Right lobe of liver (tissue), 6 donors: ENCODE data around the gene ANKRD55. TPM values are rescaled to one million over a fixed set of nuclear protein-coding genes. Genes with fewer than 3 reads are reported as not detected.
A peak's percentile ranks its signal among the peaks of the same experiment; 100 is the strongest.

Experiments used
- ATAC-seq, 4 donors: fragments of 200-7000 bp; cut with Tn5 transposase; one replicate each; pipeline ENCODE4 v1.9.1; 2020; ENCODE audit warnings: mild to moderate bottlenecking in 4 of 4, moderate library complexity in 4 of 4
- DNase-seq, 3 donors: peaks; one replicate each; pipeline ENCODE4 v3.0.0-alpha.2; 2020
- H3K27ac ChIP-seq, 3 donors: fragments of 200-600 bp; one replicate each; pipeline ENCODE4 v1.8.0; 2022
- H3K27me3 ChIP-seq, 2 donors: fragments of 200-600 bp; one replicate each; pipeline ENCODE4 v1.8.0; 2022
- H3K36me3 ChIP-seq, 4 donors: fragments of 200-600 bp; sonication (generic) in 1 of 4; one replicate each; pipeline versions ENCODE4 v1.5.1 to v1.8.0; 2017 to 2022; ENCODE audit warnings: control low read depth in 1 of 4
- H3K4me1 ChIP-seq, 4 donors: fragments of 200-600 bp; sonication (generic) in 1 of 4; one replicate each; pipeline versions ENCODE4 v1.5.1 to v1.8.0; 2017 to 2022; ENCODE audit warnings: control low read depth in 1 of 4
- H3K4me3 ChIP-seq, 3 donors: fragments of 200-600 bp; one replicate each; pipeline ENCODE4 v1.8.0; 2022
- H3K9me3 ChIP-seq, 4 donors: fragments of 200-600 bp; sonication (generic) in 1 of 4; one replicate each; pipeline versions ENCODE4 v1.5.1 to v1.8.0; 2017 to 2022; ENCODE audit warnings: control low read depth in 1 of 4
- POLR2A ChIP-seq: fragments of 450-650 bp; IDR thresholded peaks from one replicate; pipeline ENCODE4 v1.6.1; 2017; ENCODE audit warnings: antibody characterized with exemption, mild to moderate bottlenecking
- WGBS: methylation state at CpG from one replicate; pipeline ENCODE4 v1.1.6; 2018; ENCODE audit warnings: low coverage, low lambda C conversion rate; ENCODE audit not compliant: insufficient coverage; ENCODE audit errors: missing lambda C conversion rate; 5-methylcytosine and 5-hydroxymethylcytosine counted together
- intact Hi-C, 2 donors: fragments of 100-400 bp; cut with DNase I; formaldehyde crosslinking; loops; one replicate each; pipeline versions ENCODE4 v1.11.2 to v1.14.1; 2022
- total RNA-seq, 6 experiments: library from RNA; depleted of rRNA in 2 of 6; stranded (reverse); fragments of >200 nt in 2 of 6; fragmentation: NEBNext Ultra II Directional in 3 of 6; extraction: Animal tissue kit (Norgen Biotek cat#: 25700) in 3 of 6; gene quantifications; one replicate each; pipeline versions ENCODE4 v1.1.0 to v1.2.4, GENCODE V29; 2016 to 2023
- TF ChIP-seq, protein P1 (sequence below), 4 donors: fragments of 200-600 bp in 3 of 4; fragments of 450-650 bp in 1 of 4; IDR thresholded peaks; one replicate each; pipeline versions ENCODE4 v1.5.1 to v1.8.0; 2016 to 2022; ENCODE audit warnings: antibody characterized with exemption in 4 of 4, mild to moderate bottlenecking in 2 of 4
- donor health status: DM: no; HTN: yes; CAD: no.
- donor health status: DM: no; HTN: no; CAD: no.
- donor health status: DM: no; HTN: no; CAD: no.
- donor health status: DM: no; HTN: yes; CAD: no.
- donor health status: DM: no; HTN: yes; CAD: no.

Gene ANKRD55
- total RNA-seq, 6 experiments from 2014 or later: 0.68 to 2.2 (median 1.2) TPM

DNA sequence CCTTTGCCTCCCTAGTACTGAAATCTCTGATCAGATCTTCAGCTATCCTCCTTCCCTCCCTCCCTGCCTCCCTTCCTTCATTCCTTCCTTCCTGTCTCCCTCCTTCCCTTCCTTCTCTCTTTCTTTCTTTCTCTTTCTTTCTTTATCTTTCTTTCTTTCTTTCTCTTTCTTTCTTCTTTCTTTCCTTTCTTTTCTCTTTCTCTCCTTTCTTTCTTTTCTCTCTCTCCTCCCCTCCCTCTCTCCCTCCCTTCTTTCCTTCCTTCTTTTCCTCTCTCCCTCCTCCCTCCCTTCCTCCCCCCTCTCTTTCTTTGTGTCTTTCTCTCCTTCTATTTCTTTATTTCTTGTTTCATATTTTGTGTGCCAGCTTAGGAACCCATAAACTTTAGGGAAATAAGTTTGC lies 23.9 kb upstream of the ANKRD55 start:
- TF ChIP-seq POLR2A: no peak
- TF ChIP-seq, protein P1, sequence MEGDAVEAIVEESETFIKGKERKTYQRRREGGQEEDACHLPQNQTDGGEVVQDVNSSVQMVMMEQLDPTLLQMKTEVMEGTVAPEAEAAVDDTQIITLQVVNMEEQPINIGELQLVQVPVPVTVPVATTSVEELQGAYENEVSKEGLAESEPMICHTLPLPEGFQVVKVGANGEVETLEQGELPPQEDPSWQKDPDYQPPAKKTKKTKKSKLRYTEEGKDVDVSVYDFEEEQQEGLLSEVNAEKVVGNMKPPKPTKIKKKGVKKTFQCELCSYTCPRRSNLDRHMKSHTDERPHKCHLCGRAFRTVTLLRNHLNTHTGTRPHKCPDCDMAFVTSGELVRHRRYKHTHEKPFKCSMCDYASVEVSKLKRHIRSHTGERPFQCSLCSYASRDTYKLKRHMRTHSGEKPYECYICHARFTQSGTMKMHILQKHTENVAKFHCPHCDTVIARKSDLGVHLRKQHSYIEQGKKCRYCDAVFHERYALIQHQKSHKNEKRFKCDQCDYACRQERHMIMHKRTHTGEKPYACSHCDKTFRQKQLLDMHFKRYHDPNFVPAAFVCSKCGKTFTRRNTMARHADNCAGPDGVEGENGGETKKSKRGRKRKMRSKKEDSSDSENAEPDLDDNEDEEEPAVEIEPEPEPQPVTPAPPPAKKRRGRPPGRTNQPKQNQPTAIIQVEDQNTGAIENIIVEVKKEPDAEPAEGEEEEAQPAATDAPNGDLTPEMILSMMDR (IDR thresholded peaks at IDR 0.05): no peak
- DNase-seq: no peak
- no peaks in the 10 kb centered on the region for H3K9me3 ChIP-seq
- H3K36me3 ChIP-seq: no peaks in the 10 kb centered on the region
- ATAC-seq: no peak
- H3K27me3 ChIP-seq: no peaks in the 10 kb centered on the region
- H3K4me1 ChIP-seq: no peaks in the 10 kb centered on the region
- intact Hi-C loops: no loop called here
- no peak overlapping the region for H3K27ac ChIP-seq
- no peak overlapping the region for H3K4me3 ChIP-seq

DNA sequence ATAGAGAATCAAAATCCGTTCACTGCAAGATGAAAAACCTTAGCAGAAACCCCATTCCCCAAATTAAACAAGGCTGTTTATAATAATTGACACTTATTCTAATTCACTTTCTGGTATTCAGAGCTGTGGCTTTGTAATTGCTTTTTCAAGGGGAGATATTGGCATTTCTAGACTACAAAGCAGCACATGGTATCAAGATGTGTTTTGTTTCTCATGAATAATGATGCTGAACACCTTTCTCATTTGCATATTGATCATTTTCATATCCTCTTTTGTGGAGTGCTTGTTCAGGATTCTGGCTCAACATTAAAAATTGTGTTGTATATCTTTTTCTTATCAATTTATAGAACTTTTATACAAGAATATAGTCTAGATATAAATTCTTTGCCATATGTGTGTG lies 22.4 kb upstream of the ANKRD55 start:
- no peaks in the 10 kb centered on the region for H3K9me3 ChIP-seq
- DNase-seq: no peak
- intact Hi-C loops: no loop called here
- no peak for ATAC-seq
- H3K4me1 ChIP-seq: no peaks in the 10 kb centered on the region
- H3K4me3 ChIP-seq: no peak overlapping the region
- H3K36me3 ChIP-seq: no peaks in the 10 kb centered on the region
- 82% methylated on average over 1 of the region's 1 CpG for whole genome bisulfite sequencing
- no peaks in the 10 kb centered on the region for H3K27me3 ChIP-seq
- TF ChIP-seq, protein P1 (IDR thresholded peaks at IDR 0.05): no peak
- no peak for TF ChIP-seq POLR2A
- H3K27ac ChIP-seq: no peak overlapping the region

DNA sequence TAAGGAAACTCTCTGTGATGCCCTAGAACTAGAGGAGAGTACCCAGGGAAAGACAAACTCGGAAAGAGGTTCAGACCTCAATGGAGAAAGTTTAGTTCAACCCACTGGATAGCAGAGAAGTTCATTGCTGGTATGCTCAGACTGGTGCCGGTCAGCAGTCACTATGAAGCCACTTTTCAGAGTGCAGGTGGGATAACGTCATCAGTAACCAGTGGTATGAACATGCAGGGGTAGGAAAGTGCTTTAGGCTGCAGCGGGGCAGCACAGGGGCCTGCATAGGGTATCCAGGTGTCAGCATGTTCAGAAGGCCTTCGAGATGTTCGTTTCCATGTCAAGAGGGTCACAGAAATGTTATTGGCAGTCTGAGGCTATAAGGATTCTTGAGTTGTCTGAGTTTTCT lies 20.8 kb upstream of the ANKRD55 start:
- Histone ChIP-seq H3K4me3 (no peak overlapping the region), H3K27me3 (no peaks in the 10 kb centered on the region), H3K27ac (no peak overlapping the region), H3K9me3 (no peaks in the 10 kb centered on the region), H3K36me3 (no peaks in the 10 kb centered on the region), H3K4me1 (no peaks in the 10 kb centered on the region)
- DNase-seq (no peak), ATAC-seq (no peak)
- intact Hi-C loops: no loop called here
- 40% methylated on average over 1 of the region's 6 CpGs for WGBS
- TF ChIP-seq POLR2A: no peak
- TF ChIP-seq, protein P1 (IDR thresholded peaks at IDR 0.05): no peak

DNA sequence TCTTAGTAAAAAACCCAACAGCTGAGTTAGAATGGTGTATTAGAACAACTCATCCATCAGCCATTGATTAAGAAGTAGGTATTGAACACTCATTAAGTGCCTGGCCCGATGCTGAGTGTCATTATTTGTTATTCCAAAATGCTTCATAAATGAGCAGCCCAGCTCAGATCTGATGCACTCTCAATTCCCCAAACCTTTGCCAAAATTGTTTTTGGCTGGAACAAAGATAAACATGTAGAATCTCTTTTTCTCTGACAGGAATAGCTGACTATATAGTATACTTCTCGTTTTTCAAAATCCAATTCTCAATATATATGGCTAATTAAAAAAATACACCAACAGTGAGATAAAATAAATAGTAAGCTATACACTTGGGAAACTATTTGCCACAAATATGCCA lies 20.0 kb upstream of the ANKRD55 start:
- TF ChIP-seq, protein P1 (IDR thresholded peaks at IDR 0.05): no peak
- no peak for TF ChIP-seq POLR2A
- WGBS: 36% methylated on average over 1 of the region's 2 CpGs
- intact Hi-C loops: no loop called here
- Histone ChIP-seq H3K27me3 (no peaks in the 10 kb centered on the region), H3K9me3 (no peaks in the 10 kb centered on the region), H3K4me1 (no peaks in the 10 kb centered on the region), H3K27ac (no peak overlapping the region), H3K4me3 (no peak overlapping the region), H3K36me3 (no peaks in the 10 kb centered on the region)
- ATAC-seq (no peak), DNase-seq (no peak)

DNA sequence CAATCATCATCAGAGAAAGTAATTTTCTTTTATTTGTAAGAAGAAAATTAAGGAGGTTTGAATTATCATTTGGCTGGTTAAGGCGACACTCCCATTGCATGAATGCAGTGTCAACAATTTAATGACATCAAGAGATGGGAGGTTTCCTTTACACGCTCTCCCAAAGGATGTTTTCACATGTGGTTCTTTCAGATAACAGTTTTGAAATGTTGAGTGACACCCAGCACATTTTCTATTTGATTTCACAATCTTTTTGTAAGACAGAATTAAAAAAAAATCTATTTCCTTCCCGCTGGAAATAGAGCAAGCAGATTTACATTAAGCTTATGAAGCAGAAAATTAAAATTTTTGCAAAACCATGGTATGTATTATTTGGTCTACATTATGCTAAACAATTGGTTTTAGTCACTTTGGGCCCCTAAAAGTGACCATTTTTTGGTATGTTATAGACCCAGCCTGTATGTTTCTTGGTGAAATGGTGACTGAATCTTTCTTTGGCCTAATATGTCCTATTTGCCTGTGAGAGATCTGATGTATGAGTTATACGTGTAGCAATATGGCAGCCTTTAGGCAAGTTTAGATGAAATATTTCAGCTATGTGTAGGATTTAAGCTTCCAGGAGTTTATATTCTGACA lies 18.9 kb upstream of the ANKRD55 start:
- WGBS: 69% methylated on average over 4 of the region's 4 CpGs
- Histone ChIP-seq H3K9me3 (no peaks in the 10 kb centered on the region), H3K4me1 (no peaks in the 10 kb centered on the region), H3K27me3 (no peaks in the 10 kb centered on the region), H3K36me3 (no peaks in the 10 kb centered on the region), H3K4me3 (no peak overlapping the region), H3K27ac (no peak overlapping the region)
- no peak for TF ChIP-seq POLR2A
- TF ChIP-seq, protein P1 (IDR thresholded peaks at IDR 0.05): no peak
- intact Hi-C loops: no loop called here
- DNase-seq: no peak
- ATAC-seq: peak in 3 of 4 donors; percentile 33 to 43 (median 41)
